HG03095 (cell line): Measurements from ENCODE around the gene COL18A1.

Source experiments
- ATAC-seq: cut with Tn5 transposase; IDR thresholded peaks from one replicate; pipeline ENCODE4 v1.9.1; 2021; ENCODE audit warnings: moderate library complexity; ENCODE audit not compliant: unreplicated experiment

COL18A1 gene

DNA sequence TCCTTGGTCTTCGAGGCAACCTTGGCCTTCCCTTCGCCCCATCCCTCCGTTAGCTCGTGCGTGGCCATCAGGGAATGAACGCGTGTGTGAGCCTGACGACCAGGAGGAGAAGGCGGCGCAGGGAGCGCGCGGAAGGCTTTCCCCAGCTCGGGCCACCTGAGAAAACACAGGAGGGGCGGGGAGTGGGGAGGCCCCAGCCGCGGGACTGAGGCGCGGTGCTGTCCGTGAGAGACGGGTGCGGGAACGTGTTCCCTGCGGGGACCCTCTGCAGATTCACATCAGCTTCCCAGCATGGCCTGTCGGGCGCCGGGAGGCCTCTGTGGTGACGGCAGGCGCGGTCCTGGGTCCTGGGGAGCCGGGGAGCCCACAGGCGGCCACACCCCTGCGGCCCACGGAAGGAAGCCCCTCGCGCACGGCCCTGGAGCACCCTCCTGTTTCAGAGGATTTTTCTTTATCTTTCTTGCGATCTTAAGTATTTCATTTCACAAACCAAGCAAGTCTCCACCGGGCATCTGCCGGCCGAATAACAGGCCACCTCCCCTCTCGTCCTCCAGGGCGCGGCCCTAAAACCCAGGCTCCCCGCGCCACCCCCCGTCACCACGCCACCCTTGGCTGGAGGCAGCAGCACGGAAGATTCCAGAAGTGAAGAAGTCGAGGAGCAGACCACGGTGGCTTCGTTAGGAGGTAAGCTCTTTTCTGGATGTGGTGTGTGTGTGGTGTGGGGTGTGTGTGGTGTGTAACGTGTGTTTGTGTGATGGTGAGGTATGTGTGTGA is 71.0 kb downstream of the COL18A1 start:
- ATAC-seq: no peak

DNA sequence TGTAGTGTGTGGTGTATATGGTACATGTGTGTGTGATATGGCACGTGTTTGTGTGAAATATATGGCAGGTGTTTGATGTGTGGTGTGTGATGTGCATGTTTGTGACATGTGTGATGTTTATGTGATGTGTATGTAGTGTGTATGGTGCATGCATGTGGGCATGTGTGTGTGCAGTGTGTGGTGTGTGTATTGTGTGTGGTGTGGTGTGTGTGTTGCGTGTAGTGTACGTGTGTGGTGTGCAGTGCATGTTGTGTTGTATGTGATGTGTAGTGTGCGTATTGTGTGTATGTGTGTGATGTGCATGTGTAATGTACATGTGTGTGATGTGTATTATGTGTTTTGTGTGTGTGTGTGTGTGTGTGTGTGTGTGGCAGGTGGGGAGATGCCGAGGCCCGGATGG is 71.6 kb downstream of the COL18A1 start:
- no peak for ATAC-seq

DNA sequence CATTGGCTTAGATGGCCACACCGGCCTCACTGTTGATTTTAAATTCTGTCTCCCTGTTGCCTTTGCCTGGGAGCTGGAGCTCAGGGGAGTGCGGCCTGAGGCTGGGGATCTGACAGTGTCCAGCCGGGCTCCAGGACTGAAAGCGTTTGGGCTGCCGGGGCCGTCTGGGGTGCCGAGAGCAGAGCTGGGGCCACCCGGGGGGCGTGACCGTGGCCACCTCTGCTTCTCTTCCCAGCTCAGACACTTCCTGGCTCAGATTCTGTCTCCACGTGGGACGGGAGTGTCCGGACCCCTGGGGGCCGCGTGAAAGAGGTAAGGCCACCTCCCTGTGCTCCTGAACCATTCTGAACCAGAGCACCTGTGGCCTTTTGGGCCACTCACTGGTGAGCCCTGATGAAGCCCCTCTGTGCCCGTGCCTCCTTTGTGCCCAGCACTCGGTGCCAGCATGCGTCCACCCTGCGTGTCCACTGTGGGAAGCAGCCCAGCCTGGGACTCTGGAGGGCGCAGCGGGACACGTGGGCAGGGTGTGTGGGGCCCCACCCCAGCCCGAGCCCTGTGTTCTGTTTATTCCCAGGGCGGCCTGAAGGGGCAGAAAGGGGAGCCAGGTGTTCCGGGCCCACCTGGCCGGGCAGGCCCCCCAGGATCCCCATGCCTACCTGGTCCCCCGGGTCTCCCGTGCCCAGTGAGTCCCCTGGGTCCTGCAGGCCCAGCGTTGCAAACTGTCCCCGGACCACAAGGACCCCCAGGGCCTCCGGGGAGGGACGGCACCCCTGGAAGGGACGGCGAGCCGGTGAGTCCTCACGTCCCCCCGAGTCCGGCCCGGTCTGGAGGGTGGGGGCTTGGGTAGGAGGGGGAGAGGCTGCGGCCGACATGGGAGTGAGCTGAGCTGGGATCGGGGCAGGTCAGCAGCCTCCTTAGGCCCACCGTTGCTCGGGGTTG is 72.5 kb downstream of the COL18A1 start:
- no peak for ATAC-seq

DNA sequence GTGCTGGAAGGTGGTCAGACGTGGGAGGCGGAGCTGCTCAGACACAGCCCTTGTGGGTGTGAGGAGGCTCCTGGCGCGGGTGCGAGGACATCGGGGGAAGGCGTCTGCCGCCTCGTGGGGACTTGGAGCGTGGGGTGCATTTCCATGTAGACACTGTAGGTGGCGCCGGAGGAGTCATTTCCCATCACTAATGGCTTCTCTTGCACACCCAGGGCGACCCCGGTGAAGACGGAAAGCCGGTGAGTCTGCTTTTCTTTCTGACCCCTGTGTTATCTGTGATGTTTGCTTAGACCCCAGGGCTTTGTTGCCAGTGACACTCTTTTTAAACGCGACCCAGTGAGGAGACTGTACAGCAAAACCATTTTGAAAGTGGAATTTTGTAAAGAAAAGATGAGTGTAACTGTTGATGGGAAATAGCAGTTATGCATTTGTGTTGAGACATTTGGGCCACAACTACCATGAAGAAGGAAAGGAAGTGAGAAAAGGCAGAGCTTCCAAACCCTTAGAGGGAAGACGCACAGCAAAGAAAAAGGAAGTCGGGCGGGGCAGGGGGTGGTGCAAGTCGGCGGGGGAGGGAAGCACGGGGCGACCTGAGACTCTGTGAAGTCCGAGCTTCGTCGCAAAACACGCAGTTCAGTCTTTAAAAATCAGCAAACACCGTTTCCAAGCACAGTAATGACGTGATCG is 73.3 kb downstream of the COL18A1 start:
- ATAC-seq: no peak

DNA sequence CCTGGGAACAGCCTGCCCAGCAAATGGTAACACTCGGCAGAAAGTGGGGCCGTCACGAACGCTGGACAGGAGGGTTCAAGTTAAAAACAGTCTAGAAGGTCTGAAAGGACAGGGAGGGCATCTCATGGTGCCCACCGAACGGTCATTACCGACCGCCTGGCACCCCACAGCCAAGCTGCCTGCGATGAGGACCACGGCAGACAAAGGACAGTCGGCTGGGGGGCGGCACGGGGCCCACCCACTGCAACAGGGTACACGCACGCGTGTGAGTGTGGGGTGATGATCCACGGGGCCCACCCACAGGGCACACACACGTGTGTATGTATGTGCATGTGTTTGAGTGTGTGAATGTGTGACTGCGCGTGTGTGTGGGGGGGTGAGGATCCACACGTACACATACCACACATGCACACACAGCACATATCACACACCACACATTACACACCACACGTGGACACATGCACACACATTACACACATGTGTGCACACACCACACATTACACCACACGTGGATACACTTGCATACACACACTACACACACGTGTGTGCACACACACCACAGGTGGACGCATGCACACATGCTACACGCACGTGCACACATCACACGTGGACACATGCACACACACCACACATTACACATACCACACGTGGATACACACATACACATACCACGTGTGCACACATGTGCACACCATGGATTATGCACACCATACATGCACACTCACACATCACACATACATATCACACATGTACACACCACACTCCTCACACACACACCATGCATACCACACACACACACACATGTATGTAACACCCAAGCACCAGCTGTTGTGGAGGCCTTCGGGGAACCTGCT is 74.1 kb downstream of the COL18A1 start:
- ATAC-seq: no peak

DNA sequence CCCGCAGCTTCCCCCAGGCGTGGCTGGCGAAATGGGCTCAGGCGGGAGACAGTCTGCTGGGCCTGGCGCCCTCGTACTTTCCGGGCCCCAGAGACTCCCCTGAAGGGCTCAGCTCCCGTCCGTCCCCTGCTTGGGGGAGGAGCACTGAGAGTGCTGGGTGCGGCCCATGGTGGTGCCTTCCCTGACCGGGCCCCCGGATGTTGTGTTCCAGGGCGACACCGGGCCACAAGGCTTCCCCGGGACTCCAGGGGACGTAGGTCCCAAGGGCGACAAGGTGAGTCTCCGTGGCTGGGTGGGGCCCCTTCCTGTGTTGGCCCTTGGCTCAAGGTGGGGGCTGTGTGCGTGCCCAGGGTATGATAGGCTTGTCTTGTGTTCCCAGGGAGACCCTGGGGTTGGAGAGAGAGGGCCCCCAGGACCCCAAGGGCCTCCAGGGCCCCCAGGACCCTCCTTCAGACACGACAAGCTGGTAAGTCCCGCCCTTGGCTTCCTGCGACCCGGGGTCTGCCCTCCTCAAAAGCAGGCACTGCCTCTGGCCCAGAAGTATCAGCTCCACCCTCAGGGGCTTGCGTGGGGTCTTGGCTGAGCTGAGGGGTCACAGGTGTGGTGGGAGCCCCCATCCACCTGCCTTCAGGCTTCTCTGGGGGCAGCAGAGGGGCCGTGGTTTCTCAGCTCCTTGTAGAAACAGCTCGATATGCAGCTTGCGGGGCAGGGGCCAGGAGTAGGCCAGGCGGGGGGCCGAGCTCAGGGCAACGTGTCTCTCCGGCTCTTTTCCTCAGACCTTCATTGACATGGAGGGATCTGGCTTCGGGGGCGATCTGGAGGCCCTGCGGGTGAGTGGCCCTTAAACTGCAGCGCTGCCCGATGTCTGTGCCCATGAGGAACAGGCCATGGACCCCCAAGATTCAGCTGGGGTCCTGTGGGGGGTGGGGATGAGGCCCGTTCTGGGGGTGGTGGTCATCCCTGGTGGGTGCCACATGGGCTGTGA is 75.0 kb downstream of the COL18A1 start:
- no peak for ATAC-seq

DNA sequence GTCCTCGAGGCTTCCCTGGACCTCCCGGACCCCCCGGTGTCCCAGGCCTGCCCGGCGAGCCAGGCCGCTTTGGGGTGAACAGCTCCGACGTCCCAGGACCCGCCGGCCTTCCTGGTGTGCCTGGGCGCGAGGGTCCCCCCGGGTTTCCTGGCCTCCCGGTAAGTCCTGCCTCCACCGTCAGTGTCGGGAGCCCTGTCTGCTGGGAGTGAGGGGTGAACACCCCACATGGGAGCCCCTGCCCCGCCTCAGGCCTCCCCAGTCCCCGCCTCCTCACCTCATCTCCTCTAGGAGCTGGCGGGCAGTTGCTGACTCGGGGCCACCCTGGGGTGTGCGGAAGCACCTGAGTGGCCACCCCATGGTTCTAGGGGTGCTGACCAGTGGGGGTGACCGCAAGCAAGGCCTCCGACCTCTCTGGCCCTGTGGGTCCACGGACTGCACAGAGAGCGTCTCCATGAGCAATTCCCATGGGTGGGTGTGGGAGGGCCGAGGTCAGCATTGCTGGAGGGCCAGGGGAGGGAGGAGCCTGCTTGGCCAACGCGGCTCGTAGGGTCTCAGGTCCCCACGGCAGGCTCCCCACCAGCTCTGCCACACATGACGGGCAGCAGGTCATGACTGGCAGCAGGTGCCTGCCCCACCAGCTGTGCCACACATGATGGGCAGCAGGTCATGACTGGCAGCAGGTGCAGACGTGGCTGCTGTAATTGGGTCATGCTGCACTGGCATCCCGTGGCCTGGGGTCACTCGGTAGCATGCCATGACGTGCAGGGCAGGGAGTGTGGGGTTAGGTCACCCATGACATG is 75.9 kb downstream of the COL18A1 start:
- no peak for ATAC-seq

DNA sequence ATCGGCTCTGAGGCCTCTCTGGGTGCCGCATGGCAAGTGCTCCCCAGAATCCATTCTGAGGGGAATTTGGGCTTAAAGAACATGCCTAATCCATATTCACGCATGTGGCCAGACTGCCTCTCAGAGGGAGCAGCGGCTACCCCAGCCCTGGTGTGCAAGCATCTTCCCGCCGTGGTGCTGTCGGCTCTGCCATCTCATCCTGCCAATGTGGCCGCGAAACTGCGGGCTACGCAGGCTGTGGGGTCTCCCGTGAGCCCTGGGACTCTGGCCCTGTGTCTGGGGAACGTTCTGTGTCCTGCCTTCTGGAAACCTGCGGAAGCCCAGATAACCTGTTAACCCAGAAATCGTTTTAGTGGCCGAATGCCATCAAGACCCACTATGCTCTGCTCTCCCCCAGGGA is 76.6 kb downstream of the COL18A1 start:
- ATAC-seq: no peak

DNA sequence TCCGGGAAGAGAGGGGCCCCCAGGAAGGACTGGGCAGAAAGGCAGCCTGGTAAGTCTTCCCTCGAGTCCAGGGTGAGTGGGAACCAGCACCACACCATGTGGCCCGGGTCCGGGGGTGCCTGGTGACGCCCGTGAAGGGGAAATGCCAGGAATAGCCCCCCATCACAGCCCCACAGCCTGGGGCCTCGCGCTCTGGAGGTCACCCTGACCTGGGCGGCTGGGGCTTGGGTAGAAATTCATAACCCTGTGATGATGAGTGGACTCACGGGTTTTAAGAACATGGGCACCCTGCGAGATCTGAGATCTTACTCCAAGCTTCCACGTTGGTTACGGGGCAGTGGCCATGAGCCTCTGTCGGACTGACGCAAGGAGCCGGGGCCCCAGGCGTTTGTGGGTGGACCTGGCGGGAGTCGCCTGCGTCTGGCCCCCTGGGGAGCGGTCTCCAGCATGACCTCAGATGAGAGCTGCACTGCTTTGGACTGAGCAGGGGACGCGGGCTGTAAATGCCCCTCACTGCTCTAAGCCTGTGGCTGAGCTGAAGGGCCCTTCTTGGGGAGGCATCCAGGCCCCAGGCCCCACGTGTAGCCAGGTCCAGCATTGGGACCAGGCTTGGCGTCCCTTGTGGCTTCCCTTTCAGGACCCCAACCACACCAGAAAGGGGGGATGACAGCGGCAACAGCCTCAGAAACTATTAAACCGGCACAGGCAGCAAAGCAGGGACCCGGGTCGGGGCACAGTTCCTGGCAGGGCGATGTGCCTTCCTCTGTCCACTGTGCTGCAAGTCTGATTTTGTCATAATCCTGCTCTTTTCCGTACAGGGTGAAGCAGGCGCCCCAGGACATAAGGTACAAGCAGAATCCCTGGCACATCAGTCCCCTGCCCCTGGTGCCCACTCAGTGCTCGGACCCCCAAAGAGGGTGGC is 77.3 kb downstream of the COL18A1 start:
- no peak for ATAC-seq

DNA sequence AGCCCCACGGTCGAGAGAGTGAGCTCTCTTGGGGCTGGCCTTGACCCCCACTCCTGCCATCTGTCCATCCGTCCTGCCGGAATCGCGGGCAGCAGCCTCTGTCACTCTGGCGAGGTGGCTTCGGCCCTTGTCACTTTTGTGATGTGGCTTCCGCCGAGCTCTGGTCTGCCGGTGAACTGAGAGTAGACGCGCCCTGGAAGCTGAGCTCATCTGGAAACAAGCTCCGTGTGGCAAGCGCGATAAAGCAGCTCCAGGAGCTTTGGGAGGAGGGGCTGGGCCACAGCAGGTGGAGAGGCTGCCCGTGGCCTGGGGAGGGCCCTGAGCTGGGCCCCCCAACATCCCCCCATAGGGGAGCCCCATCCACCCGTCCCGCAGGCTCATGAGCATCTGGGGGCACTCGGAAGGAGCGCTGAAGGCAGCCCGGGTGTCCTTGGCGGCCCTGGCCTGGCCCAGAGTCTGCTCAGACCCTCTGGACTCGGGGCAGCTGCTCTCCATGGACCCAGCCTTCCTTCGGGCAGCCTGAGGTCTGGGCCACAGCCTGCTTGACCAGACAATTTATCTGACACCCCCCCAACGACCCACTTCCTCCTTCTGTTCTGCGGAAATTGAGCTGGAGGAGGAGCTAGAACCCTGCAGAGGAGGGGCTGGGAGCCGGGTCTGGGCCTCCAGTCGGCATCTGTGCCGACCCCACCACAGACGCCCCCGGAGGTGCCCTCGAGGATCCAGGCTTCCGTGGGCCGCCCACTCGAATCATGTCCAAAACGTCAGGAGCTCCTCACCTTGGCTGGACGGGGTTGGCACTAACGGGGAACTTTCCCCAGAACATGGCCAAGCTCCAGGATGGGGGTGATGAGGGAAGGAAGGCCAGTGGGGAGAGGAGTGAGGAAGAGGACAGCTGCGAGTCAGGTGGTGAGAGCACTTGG is 78.2 kb downstream of the COL18A1 start:
- ATAC-seq: no peak

DNA sequence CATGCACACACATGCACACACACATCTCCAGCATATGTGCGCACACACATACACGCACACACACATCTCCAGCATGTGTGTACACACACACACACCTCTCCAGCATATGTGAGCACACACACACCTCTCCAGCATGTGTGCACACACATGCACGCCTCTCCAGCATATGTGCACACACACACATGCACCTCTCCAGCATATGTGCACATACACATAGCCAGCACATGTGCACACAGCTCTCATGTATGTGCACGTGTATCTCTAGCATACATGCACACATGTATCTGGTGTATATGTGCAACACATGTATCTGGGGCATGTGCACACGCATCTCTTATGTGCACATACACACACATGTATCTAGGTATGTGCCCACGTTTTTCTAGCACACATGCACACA is 79.4 kb downstream of the COL18A1 start:
- no peak for ATAC-seq

DNA sequence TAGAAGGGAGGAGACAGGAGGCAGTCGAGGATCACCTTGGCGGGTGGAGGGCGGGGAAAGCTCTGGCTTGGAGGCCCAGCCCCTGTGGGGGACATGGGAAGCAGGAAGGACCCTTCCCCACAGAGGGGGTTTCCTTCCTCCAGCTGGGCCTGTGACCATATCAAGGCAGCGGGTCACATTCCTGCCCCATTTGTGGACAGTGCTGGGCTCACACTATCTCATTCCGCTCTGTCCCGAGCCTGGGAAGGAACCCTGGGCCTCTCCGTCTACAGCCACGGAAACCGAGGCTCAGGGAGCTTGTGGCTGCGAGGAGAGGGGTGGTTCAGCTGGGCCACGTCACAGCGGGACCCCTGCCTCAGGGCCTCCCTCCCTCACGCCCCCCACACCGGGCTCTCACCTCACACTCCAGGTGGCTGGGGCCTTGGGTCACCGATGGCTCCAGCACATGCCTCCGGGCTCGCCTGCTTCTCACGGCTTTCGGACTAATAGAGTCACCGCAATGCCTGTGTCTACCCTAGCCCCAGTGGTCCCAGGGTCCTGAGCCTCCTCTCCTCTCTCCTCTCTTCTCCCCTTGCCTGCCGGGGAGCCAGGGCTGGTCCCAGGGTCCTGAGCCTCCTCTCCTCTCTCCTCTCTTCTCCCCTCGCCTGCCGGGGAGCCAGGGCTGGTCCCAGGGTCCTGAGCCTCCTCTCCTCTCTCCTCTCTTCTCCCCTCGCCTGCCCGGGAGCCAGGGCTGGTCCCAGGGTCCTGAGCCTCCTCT is 80.9 kb downstream of the COL18A1 start:
- ATAC-seq: no peak

DNA sequence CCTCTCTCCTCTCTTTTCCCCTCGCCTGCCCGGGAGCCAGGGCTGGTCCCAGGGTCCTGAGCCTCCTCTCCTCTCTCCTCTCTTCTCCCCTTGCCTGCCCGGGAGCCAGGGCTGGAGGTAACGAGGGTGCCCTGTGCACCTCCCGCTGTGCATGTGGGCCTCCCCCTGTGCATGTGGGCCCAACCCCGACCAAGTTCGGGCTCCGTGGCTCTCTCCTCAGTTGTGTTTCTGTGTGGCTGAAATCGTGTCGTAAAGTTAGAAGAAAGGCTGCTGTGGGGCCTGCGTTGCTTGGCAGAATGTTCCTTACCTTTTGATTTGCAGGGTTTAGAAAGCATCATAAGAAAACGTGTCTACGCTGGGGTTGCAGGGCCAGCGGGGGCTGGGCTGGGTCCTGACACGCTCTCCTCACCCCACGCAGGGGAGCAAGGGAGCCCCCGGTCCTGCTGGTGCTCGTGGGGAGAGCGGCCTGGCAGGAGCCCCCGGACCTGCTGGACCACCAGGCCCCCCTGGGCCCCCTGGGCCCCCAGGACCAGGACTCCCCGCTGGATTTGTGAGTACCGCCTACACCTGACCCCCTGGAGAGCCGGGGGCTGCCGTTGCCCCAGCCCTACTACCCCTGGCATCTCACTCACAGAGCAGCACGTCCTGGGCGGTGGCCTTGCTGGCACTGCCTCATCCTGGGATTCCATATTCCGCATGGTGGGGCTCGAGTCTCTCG is 81.6 kb downstream of the COL18A1 start:
- ATAC-seq: no peak

DNA sequence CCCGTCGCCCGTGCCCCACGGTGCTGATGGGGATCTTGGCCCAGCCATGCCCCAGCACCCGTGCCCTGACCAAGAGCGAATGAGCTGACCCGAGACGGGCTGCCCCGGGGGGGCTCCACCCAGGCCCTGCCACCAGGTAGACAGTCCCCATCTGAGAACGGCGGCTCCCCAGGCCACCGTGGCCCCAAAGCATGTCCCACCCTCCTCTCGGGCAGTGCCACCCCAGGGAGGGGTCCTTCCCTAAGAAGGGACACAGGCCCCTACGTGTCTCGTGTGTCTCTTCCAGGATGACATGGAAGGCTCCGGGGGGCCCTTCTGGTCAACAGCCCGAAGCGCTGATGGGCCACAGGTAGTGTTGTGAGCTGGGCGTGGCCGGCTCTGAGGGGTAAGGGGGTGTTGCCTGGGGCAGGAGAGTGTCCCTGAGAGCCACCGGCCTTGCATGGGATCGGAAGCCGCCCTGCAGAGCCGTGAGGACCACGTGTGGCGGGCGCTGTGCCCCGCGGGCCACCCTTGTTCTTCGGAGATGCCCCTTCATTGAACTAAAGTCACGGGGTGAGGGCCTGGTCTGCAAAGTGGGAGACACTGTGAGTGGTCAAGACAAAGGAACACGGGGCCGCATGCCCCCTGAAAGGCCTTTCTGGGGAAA is 82.3 kb downstream of the COL18A1 start:
- no peak for ATAC-seq
